ENCODE results near the gene RXFP3.
"Not testable (repeated sequence)": the region's sequence is repeated elsewhere in the genome, so short reads cannot be mapped to it uniquely, and the experiment has no call there.

The RXFP3 gene, protein sequence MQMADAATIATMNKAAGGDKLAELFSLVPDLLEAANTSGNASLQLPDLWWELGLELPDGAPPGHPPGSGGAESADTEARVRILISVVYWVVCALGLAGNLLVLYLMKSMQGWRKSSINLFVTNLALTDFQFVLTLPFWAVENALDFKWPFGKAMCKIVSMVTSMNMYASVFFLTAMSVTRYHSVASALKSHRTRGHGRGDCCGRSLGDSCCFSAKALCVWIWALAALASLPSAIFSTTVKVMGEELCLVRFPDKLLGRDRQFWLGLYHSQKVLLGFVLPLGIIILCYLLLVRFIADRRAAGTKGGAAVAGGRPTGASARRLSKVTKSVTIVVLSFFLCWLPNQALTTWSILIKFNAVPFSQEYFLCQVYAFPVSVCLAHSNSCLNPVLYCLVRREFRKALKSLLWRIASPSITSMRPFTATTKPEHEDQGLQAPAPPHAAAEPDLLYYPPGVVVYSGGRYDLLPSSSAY

DNA sequence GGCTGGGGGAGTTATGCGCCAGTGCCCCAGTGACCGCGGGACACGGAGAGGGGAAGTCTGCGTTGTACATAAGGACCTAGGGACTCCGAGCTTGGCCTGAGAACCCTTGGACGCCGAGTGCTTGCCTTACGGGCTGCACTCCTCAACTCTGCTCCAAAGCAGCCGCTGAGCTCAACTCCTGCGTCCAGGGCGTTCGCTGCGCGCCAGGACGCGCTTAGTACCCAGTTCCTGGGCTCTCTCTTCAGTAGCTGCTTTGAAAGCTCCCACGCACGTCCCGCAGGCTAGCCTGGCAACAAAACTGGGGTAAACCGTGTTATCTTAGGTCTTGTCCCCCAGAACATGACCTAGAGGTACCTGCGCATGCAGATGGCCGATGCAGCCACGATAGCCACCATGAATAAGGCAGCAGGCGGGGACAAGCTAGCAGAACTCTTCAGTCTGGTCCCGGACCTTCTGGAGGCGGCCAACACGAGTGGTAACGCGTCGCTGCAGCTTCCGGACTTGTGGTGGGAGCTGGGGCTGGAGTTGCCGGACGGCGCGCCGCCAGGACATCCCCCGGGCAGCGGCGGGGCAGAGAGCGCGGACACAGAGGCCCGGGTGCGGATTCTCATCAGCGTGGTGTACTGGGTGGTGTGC is at the start of gene RXFP3:
Gene RXFP3, plus strand, starts transcription at position 6 of the 636 bp plus-strand sequence. Its CDS starts 355 bp downstream, at position 361.
- DNase-seq: no peak

DNA sequence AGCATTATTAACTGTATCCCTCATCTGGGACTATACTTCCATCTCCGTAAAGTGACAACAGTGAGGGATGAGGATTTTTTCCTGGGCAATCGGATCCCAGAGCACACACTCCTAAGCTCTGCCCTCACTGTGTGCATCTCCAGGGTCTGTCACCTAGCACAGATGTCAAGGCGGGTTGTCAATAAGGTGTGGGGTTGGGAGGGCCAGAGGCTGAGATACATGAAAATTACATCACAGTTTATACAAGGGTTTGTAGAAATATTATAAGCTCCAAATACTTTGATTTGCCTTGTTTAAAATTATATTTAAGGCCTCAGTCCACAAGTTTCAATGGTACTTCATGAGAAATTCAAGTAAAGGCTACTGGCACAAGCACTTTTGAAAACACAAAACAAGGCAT is 48.9 kb upstream of the RXFP3 start:
- DNase-seq: no peak

DNA sequence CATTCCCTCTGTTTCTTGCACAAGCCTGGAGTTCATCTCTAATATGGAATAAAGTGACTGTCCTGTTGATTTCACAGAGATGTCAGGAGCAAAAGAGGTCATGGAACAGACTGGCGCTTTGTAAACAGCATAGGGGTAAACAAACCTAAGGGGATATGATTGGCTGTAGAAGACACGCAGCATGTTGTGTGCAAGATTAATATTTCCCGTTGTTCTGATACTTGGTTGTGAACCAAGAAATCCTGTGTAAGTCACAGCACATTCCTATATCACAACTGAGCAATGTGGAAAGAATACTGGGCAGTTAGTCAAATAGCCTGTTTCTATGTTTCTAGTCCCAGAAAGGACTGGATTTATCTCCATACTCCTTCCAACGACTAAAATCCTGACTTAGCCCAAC is 47.6 kb upstream of the RXFP3 start:
- DNase-seq: no peak

DNA sequence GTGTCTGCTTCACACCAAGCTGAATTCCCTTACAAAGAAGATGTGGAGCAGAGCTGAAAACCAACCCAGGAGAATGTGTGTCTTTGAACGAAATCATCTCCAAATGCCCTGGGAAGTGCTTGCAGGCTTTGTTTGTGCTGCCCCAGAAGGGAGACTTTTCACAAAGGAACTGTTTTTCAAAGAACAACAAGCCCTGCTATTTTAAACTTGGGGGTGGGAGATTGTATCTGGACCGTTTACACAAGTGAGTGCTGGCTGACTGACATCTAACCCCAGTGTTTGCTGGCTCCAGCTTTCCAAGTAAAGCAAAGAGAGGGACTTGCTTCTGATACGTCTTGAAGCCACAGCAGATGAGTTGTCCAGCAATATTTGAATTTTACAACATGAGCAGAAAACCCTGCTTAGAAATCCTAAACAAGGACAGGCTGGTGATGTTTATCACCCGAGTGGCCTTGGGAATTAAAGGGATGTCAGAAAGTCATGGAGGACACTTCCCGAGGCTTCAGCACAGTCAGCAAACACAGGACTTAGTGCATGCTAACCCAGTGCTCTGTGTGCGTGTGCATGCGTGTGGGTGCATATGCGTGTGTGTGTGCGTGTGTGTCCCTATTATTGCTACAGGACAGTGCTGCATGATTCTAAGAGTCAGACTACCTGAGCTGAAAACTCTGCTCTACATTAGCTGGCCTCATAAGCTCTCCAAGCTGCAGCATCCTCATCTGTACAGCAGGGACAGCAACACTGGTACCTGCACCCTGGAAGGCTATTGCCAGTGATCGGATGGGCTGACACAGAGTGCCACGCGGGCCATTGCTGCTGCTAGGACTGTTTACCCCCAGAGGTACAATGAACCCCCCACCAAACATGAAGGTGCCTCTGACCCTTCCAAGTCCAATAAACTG is 45.8 kb upstream of the RXFP3 start:
- DNase-seq: no peak

DNA sequence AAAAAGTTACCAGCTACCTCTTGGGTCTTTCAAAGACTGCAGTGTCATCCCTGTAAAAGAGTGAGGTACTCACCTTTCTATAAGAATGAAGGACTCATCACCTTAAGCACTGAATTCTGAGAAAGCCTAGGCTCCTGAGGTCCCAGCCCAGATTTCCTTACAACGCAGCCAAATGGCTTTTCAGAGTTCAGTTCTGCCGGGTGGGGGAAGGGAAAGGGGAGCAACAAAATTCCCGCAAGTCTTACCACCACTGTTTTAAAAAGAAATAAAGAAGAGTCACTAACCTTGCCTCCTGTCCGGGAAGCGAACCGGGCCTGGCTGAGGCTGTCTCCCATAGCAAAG is 44.8 kb upstream of the RXFP3 start:
- no peak for DNase-seq

DNA sequence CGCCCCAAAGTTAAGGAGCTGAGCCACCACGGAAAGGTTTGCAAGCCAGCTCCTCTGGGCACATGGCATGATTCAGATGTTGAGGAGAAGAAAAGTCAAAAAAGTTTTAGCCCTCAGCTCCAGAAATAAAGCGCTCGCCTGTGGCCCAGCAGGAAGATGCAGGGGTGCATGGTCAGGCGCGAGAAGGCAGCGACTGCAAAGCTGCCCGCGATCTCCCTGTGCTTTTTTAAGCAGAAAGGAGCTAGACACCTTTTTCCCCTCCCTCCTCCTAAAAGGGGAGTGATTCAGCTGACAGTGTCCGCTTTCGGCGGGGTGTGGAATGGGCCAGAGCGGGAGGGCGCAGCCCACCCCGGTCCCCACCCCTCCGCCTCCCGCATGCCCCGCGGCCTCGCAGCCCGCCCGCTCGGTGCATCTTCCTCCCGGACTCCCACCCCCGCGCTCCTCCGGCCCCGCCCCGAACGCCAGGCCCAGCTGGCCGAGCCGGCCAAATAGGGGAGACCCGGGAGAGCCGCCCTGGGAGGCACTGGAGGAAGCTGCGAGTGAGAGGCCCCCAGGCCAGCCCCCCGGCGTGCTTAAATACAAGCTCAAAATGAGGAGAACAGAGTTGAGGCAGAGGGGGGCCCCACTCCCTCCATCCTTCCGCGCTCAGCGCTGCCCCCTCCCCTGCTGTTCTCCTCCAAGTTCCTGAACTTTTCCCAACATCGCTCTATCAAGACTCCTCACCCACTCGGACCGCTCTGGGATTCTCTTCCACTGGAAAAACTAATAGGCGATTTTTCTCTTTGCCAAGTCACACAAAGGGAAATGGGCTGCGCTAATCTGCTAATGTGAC is 44.2 kb upstream of the RXFP3 start, which contains the start of gene ADAMTS12:
Gene ADAMTS12, minus strand, starts transcription at position 203 of the 832 bp plus-strand sequence. Its CDS starts 134 bp downstream, at position 69.
- no peak for DNase-seq

DNA sequence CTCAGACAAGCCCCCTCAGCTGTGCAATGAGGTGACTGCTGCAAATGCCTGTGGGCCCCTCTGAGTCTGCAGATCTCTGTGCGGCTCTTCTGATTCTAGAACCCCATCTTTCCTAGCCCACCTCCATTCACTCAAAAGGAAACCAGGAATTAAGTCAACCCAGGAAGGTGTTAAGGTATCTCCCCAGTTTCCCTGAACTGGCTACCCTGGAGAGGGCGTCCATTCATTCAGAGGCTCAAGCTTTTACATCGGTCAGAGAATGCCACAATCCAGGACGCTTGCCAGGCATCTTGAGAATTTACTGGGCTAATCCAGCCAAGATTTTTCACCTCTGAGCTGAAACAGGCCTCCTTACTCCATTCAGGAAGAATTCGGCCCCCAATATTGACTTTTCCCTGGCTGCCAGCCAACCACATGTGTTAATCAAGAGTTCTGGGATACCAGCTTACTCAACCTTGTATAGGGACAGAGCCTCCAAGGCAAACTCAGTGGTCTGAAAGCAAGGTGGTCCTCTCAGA is 43.5 kb upstream of the RXFP3 start:
- DNase-seq: no peak

DNA sequence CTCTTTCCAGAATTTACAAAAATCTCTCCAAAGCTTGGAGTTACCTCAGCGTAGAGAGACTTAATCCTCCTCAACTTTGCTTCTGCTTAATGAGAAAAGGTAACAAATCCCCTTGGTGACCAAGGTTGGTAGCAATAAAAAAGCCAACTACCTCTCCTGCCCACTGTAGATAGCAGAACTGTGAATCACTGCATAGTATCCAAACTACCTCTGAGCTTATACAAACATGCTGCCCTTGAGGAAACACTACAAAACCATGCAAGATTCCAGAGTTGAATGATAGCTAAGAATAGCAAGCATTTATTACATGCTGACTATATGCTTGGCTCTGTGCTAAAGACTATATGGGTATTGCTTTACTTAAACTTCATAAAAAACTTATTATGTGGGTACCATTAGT is 41.6 kb upstream of the RXFP3 start:
- DNase-seq: no peak

DNA sequence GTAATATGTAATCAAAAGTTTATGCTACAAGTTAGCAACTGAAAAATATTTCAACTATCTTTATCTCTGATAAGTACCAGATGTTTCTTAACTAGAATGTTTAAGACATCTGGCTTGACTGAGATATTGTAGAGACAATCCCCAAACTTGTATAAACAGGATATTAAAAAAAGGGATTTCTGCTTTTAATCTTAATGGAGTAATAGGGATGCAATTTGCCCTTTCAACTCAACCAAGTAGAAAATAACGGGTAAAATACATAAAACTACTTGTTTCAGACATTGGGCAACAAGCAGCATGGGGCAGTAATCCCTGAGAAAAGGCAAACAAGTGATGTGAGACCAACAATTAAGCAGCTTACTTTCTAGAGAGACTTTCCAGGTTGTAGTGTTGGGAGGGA is 35.0 kb upstream of the RXFP3 start:
- no peak for DNase-seq

DNA sequence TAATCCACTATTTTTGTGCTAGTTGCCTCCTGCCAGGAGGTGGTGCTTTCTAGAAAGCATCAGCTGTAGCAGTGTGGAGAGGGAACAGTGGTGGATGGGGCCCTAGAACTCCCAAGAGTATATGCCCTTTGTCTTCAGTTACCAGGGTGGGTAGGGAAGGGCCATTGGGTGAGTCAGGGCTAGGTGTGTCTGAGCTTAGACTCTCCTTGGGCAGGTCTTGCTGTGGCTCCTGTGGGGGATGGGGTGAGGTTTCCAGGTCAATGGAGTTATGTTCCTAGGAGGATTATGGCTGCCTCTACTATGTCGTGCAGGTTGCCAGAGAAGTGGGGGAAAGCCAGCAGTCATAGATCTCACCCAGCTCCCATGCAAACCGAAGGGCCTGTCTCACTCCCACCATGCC is 33.1 kb upstream of the RXFP3 start:
- no peak for DNase-seq

DNA sequence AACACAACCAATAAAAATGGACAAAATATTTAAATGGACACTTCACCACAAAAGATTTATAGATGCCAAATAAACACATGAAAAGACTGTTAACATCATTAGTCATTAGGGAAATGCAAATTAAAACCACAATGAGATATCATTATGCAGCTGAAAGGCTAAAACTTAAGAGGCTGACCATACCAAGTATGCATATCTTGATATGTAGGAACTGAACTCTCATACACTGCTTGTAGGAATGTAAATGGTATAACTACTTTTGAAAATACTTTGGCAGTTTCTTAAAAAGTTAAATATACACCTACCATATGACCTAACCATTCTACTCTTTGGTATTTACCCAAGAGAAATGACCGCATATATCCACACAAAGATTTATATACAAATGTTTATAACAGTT is 30.8 kb upstream of the RXFP3 start:
- no peak for DNase-seq

DNA sequence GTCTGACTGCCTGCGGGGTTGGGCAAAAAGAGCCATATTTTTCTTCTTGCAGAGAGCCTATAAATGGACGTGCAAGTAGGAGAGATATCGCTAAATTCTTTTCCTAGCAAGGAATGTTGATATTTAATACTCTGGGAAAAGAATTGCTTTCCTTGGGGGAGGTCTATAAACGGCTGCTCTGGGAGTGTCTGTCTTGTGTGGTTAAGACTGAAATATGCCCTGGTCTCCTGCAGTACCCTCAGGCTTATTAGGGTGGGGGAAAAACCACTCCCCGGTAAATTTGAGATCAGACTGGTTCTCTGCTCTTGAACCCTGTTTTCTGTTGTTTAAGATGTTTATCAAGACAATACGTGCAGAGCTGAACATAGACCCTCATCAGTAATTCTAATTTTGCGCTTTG is 29.9 kb upstream of the RXFP3 start:
- DNase-seq: not testable (repeated sequence)

DNA sequence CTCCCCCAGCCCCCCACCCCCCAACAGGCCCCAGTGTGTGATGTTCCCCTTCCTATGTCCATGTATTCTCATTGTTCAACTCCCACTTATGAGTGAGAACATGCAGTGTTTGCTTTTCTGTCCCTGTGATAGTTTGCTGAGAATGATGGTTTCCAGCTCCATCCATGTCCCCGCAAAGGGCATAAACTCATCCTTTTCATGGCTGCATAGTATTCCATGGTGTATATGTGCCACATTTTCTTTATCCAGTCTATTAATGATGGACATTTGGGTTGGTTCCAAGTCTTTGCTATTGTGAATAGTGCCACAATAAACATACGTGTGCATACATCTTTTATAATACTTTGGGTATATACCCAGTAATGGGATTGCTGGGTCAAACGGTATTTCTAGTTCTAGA is 21.3 kb upstream of the RXFP3 start:
- DNase-seq: not testable (repeated sequence)

DNA sequence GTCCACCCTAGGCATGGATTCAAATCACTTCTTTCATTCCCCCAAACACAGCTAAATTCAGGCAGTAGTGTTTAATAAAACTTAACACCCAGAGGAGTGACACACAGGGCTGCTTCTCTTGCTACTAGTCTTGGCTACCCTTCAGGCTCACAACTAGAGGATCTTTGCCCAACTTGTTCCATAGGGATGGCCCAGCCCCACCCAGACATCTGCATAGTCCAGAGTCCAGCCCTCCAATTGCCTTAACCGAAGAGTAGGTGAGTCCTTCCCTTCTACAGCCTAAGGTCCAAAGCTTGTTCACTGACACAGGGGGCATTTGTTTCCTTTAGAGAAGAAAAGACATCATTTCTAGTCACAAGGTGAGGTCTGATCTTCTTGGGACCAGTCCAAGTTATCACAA is 15.2 kb upstream of the RXFP3 start:
- DNase-seq: no peak

DNA sequence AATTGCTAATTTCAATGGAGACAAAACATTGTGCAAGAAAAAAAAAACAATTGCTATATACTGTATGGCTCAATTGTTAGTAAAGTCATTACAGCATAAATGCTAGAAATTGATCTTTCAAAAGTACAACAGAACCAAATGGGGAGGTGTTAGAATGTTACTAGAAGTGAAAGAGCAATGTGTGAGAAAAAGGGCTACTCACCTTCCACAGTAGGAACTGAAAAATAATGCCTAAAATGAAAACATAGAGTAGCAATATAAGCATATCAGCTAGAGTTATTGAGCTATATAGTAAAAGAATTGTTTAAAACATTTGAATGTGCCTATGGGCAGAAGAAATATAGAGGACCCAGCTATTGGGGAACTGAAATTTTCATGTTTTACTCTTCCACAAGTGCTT is 10.9 kb upstream of the RXFP3 start:
- no peak for DNase-seq

DNA sequence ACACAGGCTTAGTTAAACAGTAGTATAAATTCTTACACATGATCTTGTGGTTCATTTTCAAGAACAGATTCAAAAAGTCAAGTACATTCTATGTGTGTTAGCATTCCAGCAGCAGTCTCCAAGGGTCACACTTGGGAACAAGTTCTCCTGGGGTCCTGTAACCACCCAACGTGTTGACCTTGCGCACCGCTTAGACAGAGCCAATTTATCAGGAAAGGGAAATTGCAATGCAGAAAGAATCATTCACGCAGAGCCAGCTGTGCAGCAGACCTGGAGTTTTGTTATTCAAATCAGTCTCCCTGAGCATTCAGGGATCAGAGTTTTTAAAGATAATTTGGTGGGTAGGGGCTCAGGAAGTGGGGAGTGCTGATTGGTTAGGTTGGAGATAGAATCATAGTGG is 8.5 kb upstream of the RXFP3 start:
- DNase-seq: no peak

DNA sequence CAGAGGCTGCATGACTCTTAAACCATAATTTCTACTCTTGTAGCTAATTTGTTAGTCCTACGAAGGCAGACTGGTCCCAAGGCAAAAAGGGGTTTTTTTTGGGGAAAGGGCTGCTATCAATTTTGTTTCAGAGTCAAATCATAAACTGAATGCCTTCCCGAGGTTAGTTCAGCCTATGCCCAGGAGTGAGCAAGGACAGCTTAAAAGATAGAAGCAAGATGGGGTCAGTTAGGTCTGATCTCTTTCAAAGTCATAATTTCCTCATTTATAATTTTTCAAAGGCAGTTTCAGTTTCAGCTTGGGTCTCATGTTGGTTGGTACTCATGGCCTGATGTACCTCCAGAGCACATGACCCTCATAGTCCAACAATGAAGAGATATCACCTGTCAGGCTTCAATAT is 7.9 kb upstream of the RXFP3 start:
- DNase-seq: no peak

DNA sequence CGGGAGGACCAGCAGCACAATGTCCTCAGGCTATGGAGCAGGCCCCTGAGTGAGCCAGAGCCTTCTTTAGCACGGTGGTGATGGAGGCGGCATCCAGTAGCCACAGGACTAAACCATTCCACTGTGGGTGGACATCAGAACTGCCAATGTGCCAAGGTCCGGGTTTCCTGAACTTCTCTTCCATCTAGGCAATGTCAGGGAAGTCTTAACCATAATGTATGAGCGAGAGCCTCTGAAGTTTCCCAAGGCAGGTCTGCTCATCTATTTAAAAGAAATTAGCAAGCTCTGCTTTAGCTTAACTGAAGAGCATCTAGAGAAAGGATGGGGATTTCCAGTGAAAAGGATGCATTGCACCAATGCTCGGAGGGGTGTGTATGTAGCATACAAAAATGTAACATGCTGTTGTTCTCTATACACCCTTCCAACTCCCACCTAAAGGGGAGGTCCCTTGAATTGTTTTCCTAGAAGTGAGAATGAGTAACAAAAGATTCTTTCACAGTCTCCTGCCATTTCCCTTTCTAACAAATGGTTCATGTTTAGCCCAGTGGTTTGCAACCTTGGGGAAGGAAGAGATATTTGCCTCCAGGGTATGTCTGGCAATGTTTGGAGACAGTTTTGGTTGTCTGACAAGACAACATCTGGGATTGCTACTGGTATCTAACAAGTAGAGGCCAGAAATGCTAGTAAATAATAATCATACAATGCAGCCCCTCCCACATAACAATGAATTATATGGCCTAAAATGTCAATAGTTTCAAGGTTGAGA is 6.1 kb upstream of the RXFP3 start:
- DNase-seq: no peak

DNA sequence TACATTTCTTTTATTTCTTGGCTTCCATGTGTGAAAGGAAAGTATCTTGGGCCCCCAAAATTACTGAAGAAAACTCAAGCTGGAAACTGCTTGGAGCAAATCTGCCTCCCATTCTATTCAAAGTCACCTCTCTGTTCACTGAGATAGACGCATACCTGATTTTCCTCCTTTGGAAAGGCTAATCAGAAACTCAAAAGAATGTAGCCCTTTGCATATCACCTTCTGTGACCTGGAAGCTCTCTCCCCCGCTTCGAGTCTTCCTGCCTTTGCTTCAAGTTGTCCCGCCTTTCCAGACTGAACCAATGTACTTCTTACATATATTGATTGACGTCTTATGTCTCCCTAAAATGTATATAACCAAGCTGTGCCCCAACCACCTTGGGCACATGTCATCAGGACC is 5.0 kb upstream of the RXFP3 start:
- no peak for DNase-seq

DNA sequence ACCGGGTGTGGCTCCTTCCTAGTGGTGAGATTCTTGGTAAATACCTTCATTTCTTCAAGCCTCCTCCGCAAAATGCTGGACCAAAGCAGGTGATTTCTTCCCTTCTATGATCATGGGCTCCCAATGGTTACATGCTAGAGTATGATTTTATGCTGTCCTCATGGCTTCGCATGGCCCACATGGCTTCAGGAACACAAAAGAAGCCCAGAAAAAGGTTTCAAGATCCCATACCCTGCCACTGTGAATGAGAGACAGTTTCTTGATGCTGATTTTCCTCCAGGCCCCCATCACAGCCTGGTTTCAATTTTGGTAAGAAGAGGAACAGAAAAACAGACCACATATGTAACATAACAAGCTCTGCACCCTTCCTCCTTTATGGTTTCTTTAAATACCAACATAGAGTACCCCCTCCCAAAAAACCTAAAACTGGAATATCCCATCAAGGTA is 2.4 kb upstream of the RXFP3 start:
- DNase-seq: no peak

DNA sequence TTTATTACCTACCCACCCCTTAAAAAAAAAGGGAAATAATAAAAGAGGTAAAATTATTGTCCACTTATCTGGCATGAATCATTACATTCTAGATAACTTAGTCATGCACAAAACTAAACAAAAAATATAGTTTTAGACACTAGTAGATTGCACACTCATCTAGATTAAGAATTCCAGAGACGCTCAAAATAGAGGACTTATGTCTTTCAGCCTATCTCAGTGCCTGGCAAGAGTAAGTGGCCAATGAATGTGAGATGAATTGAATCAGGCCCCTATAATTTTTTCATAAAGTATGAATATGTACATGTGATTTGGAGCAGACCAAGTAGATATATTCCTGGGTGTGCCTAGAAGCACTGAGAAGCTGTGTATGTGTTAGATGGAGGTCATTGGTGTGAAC is 2.0 kb upstream of the RXFP3 start:
- no peak for DNase-seq
